Activated effector memory CD4-positive, alpha-beta T cell treated with anti-CD3 and anti-CD28 coated beads, Interleukin-2, amount 50 U/mL, for 16 hours (primary cell): ENCODE data around the gene HAO2.

Source experiments
- DNase-seq: peaks from one replicate; pipeline ENCODE4 v3.0.0-alpha.2; 2020

Gene HAO2

GRCh38 chr1:119380983-119381662 is 12.5 kb downstream of the HAO2 start:
- no peak for DNase-seq

DNA sequence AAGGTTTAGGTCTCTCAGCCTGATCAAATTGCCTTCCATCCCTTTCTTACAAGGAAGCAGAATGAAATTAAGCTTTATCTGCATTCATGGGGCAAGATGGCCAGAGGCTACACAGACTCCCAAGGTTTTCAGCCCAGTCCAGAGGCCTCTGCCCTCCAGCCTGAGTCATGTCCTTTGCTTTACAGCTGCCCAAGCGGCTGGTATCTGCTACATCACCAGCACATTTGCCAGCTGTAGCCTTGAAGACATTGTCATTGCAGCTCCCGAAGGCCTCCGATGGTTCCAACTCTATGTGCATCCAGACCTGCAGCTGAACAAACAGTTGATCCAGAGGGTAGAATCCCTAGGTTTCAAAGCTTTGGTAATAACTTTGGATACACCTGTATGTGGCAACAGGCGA is 16.0 kb downstream of the HAO2 start:
- DNase-seq: no peak

DNA sequence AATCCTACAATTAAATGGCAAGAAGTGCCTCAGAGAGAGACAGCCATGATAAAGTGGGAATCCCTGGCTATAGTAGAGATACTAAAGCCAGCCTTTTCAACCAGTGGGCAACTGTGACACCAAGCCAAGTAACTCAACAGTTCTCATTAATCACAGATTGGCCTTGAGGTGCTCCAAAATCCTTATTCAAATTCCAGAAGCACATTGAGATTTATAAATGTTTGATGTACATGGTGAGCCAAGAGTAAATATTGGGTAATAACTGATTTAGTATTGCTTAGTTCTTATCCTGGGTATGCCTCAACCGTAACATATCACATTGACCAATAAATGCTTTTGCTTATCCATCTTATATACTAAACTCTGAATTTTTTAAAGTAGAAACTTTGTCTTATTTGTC is 17.1 kb downstream of the HAO2 start:
- no peak for DNase-seq

- DNase-seq: no peak
These were observed 19.3 kb downstream of the HAO2 start for GRCh38 chr1:119387858-119388257.

GRCh38 chr1:119388450-119388849 is 19.9 kb downstream of the HAO2 start:
- DNase-seq: no peak

DNA sequence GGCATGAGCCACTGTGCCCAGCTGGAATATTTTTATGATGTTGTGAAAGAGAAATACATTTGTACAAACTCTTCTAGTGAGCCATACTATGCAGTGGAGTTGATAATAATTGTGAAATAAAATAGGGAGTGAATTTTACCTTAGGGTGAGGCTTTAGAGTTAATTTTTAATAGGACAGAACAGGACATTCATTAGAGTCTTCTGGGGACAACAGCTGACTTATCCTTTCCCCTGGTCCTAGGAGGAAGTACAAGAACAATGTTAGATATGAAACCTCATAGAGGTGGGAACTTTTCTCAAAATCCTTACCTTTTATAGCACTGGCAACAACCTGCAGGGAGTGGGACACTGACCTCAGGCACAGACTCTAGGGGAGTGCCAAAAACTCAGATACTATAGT is 21.9 kb downstream of the HAO2 start:
- no peak for DNase-seq

- no peak for DNase-seq
These were observed 23.2 kb downstream of the HAO2 start for GRCh38 chr1:119391749-119392148.

DNA sequence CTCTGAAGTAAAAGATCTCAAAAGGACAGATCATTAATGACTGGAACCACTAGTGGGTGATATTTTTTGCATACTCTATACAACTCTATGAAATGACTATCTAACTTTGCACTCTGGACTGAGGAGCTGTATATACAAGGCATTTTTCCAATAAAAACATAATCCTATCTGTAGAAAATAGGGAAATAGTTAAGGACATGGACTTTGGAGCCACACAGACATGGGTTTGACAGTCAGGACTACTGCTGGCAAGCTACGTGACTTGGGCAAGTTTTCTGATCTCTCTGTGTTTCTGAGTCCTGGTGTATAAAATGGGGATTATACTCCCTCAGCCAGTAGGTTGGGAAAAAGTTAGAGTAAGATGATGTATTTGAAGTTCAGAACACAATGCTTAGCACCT is 25.5 kb downstream of the HAO2 start:
- no peak for DNase-seq

DNA sequence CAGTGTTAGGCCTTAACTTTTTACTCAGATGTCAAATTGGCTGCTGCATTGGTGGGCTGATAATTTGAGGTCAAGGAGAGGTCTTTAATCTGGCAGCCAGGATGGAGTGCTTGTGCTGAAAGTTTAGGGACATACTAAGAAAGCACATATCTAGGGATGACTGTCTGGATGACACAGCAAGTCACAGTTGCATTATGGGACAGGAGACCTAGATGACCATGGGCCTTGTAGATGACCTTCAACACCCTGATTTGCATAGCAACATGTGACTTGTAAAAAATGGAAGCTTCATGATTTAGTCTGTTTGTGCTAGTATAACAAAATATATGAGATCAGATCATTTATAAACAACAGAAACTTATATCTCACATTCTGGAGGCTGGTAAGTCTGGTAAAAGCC is 28.4 kb downstream of the HAO2 start:
- DNase-seq: no peak

- DNase-seq: no peak
These were observed 29.4 kb downstream of the HAO2 start for GRCh38 chr1:119397986-119398385.

GRCh38 chr1:119404736-119405135 is 36.2 kb downstream of the HAO2 start:
- no peak for DNase-seq

DNA sequence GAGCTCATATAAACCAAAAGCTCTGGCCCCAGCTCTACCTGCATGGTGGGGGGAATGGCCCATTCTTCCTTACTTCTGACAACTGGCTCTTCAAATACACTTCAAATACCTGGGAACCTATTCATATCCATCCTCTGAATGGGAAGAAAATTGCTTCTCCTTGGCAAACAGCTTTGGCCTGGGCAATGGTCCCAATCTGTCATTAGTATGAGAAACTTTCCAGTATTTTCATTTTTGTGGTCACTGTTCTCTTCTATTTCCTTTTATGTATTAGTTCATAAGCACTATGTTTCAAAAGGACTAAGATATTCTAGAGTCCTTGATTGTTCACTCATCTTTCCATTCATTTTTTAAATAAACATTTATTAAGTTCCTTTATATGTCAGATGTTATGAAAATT is 41.1 kb downstream of the HAO2 start:
- no peak for DNase-seq

GRCh38 chr1:119410961-119411360 is 42.4 kb downstream of the HAO2 start:
- no peak for DNase-seq

GRCh38 chr1:119414950-119415349 is 46.4 kb downstream of the HAO2 start, which contains the start of gene HSD3B2:
TSS of gene HSD3B2 (plus strand) at chr1:119415150. CDS start at chr1:119415420, 270 bp downstream.
- no peak for DNase-seq

GRCh38 chr1:119416006-119416640 is 47.5 kb downstream of the HAO2 start:
- DNase-seq: no peak

DNA sequence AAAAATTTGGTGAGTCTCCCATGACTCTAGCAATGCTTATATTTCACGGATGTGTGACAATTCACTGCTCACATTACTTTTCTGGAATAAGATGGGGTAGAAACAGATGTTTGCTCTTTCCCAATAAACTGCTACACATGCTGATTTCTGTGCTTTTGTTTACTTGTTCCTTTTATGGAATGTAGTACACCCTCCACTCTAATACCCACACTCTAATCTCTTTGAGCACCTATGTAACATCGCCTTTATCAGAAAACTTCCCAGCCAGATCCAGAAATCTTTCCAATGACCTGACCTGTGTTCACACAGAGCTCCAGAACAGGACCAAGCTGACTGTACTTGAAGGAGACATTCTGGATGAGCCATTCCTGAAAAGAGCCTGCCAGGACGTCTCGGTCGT is 50.5 kb downstream of the HAO2 start:
- no peak for DNase-seq

DNA sequence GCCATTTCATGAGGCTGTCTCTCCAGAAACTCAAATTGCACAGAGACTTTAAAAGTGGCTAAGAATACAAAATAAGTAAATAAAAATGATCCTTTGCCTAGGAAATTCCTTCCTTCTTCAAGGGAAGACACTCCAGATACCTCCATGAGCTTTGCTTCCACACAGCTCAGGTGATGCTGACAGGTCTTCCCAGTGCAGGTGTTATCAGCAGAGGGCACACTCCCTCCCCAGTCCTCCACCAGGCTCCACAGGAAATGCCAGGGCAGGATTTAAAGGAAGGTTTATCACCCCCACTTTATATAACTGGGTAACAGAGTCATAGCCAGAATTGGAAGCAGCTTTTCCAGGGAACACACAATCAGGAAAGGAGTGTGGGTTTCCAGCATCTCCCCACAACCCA is 52.1 kb downstream of the HAO2 start:
- DNase-seq: no peak

GRCh38 chr1:119422631-119423030 is 54.0 kb downstream of the HAO2 start:
- no peak for DNase-seq

- DNase-seq: no peak
These were observed 60.4 kb downstream of the HAO2 start for GRCh38 chr1:119428991-119429390.

DNA sequence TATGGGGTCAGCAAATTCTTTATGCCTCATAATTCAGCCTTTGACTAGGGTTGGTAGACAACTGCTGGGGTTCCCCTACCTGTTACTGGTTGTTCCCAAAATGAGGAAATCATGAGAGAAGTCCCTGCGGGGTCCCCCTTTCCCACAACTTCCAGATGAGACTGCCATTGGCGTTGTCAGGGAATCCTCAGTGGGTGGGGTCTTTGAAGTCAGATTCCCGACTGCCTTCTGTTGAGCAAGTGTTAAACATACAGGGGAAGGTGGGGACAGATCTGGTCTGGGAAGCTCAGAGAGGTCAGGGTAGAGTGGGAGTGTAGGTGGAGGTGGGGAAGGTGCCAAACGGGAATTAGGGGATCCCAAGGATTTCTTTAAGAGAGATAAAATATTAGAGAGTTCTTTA is 61.1 kb downstream of the HAO2 start:
- DNase-seq: no peak

GRCh38 chr1:119430486-119430885 is 61.9 kb downstream of the HAO2 start:
- no peak for DNase-seq

- no peak for DNase-seq
These were observed 63.3 kb downstream of the HAO2 start for GRCh38 chr1:119431836-119432235.

DNA sequence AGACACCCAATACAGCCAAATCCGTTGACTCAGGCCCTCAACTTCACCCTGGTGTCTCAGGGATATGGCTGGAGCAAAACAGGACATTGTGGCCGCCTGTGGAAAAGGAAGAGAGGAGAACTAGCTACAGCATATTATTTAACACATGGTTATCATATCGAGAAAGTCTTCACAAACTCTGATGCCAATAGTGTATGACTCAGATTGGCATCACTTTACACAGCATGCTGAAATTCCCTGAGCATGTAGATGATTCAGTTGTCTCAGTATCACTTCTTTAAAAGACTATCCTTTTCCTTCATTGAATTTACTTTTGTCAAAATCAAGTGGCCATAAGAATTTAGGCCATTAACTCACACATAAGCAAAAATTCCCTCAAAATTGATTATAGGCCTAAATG is 66.5 kb downstream of the HAO2 start:
- no peak for DNase-seq

DNA sequence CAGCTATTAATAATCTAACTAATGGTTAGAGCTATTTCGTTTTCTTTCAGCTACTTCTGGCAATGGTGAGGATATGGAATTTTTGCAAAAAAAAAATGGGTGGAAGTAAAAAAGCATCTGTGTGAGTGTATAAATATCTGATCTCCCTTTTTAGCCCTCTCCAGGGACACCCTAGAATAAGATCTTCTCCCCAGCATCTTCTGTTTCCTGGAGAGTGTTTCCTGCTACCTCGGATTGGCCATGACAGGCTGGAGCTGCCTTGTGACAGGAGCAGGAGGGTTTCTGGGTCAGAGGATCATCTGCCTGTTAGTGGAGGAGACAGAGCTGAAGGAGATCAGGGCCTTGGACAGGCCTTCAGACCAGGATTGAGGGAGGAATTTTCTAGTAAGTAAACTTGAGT is 70.2 kb downstream of the HAO2 start:
- DNase-seq: no peak

GRCh38 chr1:119440721-119441307 is 72.2 kb downstream of the HAO2 start:
- no peak for DNase-seq
